HEK293T (cell line): Measurements from ENCODE around the gene ZNF101.

Experiments used
- CTCF ChIA-PET: fragments of 350-600 bp; formaldehyde crosslinking; extraction: SDS; loops from one replicate; lab custom pipeline; 2021; ENCODE audit warnings: antibody characterized with exemption, inconsistent platforms; lab: Yijun Ruan, JAX
- POLR2A ChIA-PET: fragments of 350-600 bp; formaldehyde crosslinking; extraction: SDS; loops from one replicate; lab custom pipeline; 2020; ENCODE audit warnings: antibody characterized with exemption, inconsistent platforms; lab: Yijun Ruan, JAX
- DNase-seq: peaks from one replicate; pipeline ENCODE4 v3.0.0; 2012; ENCODE audit warnings: mixed read lengths; ENCODE audit errors: extremely low spot score
- ARNT ChIP-seq: fragments of 450-650 bp; IDR thresholded peaks from 2 replicates; pipeline ENCODE4 v1.6.1; 2017; ENCODE audit warnings: mild to moderate bottlenecking
- BHLHE40 ChIP-seq: fragments of 450-650 bp; IDR thresholded peaks from 2 replicates; pipeline ENCODE4 v1.6.1; 2016; ENCODE audit warnings: mild to moderate bottlenecking, moderate library complexity, borderline replicate concordance
- CTBP1 ChIP-seq: fragments of 450-650 bp; IDR thresholded peaks from 2 replicates; pipeline ENCODE4 v1.6.1; 2016; ENCODE audit warnings: borderline replicate concordance
- ELF4 ChIP-seq: fragments of 450-650 bp; IDR thresholded peaks from 2 replicates; pipeline ENCODE4 v1.6.1; 2017; ENCODE audit warnings: antibody characterized with exemption
- FOXA1 ChIP-seq: fragments of 450-650 bp; IDR thresholded peaks from 2 replicates; pipeline ENCODE4 v1.6.1; 2016; ENCODE audit warnings: mild to moderate bottlenecking
- FOXK2 ChIP-seq: fragments of 450-650 bp; IDR thresholded peaks from 2 replicates; pipeline ENCODE4 v1.6.1; 2016; ENCODE audit warnings: mild to moderate bottlenecking
- FOXM1 ChIP-seq: fragments of 450-650 bp; IDR thresholded peaks from 2 replicates; pipeline ENCODE4 v1.6.1; 2017; ENCODE audit warnings: mild to moderate bottlenecking, borderline replicate concordance
- HDGF ChIP-seq: fragments of 450-650 bp; IDR thresholded peaks from 2 replicates; pipeline ENCODE4 v1.6.1; 2017; ENCODE audit warnings: antibody characterized with exemption, borderline replicate concordance
- L3MBTL2 ChIP-seq: fragments of 450-650 bp; conservative IDR thresholded peaks from 2 replicates; pipeline ENCODE4 v1.6.1; 2016; ENCODE audit warnings: mild to moderate bottlenecking
- LEF1 ChIP-seq: fragments of 450-650 bp; IDR thresholded peaks from 2 replicates; pipeline ENCODE4 v1.6.1; 2017; ENCODE audit warnings: mild to moderate bottlenecking, borderline replicate concordance
- NFRKB ChIP-seq: fragments of 450-650 bp; IDR thresholded peaks from 2 replicates; pipeline ENCODE4 v1.6.1; 2016; ENCODE audit warnings: mild to moderate bottlenecking, moderate library complexity
- SP1 ChIP-seq: fragments of 450-650 bp; IDR thresholded peaks from 2 replicates; pipeline ENCODE4 v1.6.1; 2017
- SUZ12 ChIP-seq: fragments of 450-650 bp; IDR thresholded peaks from 2 replicates; pipeline ENCODE4 v1.6.1; 2016; ENCODE audit warnings: mild to moderate bottlenecking
- TARDBP ChIP-seq: fragments of 450-650 bp; IDR thresholded peaks from 2 replicates; pipeline ENCODE4 v1.6.1; 2016
- ZNF384 ChIP-seq: fragments of 450-650 bp; IDR thresholded peaks from 2 replicates; pipeline ENCODE4 v1.6.1; 2016
- TF ChIP-seq, protein P1 (sequence below): fragments of 450-650 bp; IDR thresholded peaks from 2 replicates; pipeline ENCODE4 v1.6.1; 2016

The ZNF101 gene

DNA sequence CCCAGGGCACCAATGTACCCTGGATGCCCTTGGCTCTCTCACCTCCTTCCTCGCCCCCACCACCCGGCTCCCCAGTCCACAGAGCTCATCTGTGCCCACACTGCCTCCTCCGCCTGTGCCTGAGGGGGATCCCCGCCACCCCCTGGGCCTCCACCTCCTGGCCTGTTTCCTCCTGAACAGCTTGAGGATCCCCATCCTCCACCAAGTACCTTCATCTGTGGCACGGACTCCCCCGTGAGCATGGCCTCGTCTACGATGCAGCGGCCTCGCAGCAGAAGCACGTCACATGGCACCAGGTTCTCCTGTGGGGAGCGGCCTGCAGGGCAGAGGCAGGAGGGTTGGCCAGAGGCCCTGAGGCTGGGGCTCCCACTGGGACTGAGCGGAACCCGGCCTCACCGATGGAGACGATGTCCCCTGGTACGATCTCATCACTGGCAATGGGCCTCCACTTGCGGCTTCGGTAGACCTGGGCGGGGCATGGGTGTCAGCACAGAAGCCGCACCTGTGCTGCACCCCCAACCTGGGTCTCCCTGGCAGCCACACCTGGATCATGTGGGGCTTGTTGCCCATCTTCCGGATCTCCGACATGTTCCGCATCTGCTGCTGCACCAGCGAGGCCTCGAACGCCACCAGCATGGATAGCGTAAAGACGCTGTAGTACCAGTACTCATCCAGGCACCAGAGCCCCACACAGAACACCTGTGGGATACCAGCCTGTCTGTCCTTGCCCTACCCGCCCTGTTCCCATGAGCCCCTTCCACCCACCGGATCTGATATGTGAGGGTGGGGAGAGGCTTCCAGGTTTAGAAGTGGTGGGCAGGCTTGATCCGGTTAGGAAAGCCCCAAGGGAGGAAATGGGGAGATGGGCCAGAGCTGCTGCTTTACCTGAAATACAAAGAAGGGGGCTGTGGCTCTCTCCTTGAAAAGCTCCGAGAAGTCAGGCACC is 11.9 kb upstream of the ZNF101 start:
- ChIA-PET CTCF (no interaction called here), POLR2A (no interaction called here)
- no peak for DNase-seq
- TF ChIP-seq SP1: no peak
- no peak for TF ChIP-seq ARNT
- no peak for TF ChIP-seq CTBP1
- no peak for TF ChIP-seq FOXM1
- TF ChIP-seq FOXA1: no peak
- no peak for TF ChIP-seq ELF4

DNA sequence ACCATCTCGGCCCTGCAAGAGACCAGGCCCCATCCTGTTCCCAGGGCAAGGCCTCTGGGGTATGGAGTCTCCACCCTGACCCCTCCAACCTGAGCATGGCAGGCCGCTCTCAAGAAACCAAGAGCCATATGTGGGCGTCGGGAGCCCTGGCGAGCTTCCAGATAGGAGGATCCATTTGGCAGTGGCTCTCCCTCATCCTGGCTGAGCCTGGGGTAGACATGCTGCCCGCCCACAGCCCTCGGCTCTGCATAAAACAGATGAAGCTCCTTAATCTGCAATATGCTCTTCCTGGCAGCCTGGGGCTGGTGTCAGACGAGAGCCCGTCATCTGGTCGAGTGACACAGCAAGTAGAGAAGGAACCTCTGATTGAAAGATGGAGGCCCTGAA is 11.2 kb upstream of the ZNF101 start:
- DNase-seq: no peak
- POLR2A ChIA-PET: no interaction called here
- CTCF ChIA-PET: no interaction called here
- TF ChIP-seq L3MBTL2 (no peak), NFRKB (no peak), FOXM1 (no peak), BHLHE40 (no peak), ARNT (no peak), ELF4 (no peak), CTBP1 (no peak), LEF1 (no peak), TARDBP (no peak), SUZ12 (no peak), FOXK2 (no peak), HDGF (no peak), FOXA1 (no peak), ZNF384 (no peak), SP1 (no peak)
- TF ChIP-seq, protein P1, sequence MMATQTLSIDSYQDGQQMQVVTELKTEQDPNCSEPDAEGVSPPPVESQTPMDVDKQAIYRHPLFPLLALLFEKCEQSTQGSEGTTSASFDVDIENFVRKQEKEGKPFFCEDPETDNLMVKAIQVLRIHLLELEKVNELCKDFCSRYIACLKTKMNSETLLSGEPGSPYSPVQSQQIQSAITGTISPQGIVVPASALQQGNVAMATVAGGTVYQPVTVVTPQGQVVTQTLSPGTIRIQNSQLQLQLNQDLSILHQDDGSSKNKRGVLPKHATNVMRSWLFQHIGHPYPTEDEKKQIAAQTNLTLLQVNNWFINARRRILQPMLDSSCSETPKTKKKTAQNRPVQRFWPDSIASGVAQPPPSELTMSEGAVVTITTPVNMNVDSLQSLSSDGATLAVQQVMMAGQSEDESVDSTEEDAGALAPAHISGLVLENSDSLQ: no peak

DNA sequence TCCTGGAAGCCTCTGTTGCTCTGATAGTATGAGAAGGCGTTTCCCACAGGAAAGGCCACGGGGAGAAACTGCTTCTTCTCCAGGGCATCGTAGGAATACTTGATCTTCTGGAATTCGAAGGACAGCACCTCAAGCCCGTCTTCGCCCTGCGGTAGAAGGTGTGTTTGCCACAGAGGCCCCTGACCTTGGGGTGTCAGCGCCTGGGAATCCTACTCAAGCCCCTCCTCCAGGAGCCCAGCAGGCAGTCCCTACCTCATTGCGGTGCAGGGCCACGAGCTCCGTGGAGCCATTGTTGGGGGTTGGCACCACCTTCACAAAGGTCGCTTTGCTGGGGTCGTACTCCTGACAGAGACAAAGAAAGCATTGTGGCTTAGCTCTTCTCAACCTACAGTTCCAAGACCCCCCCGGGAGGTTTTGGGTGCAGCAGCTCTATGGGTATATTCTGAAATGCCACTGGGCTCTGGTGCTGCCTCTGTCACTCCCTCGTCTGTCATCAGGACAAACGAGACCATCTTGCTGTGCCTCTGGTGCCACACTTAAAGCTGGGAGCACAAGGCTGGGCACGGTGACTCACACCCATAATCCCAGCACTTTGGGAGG is 8.9 kb upstream of the ZNF101 start:
- no peak for DNase-seq
- no peak for TF ChIP-seq HDGF
- TF ChIP-seq LEF1: no peak
- TF ChIP-seq L3MBTL2: no peak
- no peak for TF ChIP-seq FOXA1
- no peak for TF ChIP-seq NFRKB
- CTCF ChIA-PET: no interaction called here
- POLR2A ChIA-PET: no interaction called here

DNA sequence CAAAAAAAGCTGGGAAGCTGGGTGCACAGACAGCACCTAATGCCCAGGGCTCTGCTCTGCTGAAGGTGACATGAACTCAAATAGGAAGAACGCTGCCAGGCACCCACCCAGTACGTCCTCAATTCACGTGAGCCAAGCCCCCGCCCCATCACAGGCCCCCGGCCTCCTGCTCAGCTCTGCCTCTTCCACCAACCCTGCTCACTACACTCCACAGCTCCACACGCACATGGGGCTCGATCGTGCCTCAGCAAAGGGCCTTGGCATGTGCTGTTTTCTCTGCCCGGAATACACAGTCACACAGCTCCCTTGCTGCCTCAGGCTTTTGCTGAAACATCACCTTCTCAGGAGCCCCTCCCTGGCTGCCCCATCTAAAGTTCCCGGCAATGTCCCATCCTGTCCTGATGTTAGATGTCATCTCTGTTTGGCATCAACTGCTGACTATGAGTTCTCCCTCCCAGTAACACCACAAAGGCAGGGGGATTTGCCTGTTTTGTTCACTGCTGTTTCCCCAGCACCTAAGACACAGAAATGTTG is 7.4 kb upstream of the ZNF101 start:
- POLR2A ChIA-PET: interaction anchor here (1.7 kb wide), 1 partner anchor 10 kb away, joined by 7 read pairs; no protein-coding TSS in a partner anchor

DNA sequence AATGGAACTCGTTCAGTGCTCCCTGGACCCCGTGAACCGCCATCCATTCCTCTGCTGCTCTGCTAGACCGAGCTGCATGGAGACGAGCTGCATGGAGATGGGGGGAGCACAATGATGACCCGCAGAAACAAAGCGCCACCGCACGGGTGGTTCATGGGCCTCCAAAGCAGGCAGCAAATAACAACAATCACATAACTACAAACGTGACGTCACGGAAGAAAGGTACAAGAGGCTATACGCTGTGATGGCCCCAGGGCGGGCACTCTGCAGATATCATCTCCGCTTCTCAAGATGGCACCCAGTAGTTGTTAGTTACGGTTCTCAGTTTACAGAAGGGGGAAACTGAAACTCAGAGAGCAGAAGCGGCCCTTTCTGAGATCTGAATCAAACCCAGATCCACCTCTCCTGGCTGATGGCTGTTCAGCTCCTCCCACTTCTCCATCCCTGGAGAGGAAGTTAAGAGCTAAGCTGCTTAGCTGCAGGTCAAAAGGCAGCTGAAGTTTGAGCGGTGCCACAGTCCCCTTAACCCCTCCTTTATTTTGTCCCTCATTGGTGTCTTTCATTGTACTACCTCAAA is 6.9 kb upstream of the ZNF101 start:
- TF ChIP-seq L3MBTL2 (no peak), TARDBP (no peak), CTBP1 (no peak), FOXA1 (no peak), SUZ12 (no peak), ELF4 (no peak), ARNT (no peak), BHLHE40 (no peak), NFRKB (no peak), HDGF (no peak), LEF1 (no peak), FOXM1 (no peak), FOXK2 (no peak), ZNF384 (no peak), SP1 (no peak)
- TF ChIP-seq, protein P1: no peak
- CTCF ChIA-PET: no interaction called here
- DNase-seq: peak; percentile 5
- POLR2A ChIA-PET: interaction anchor here (1.3 to 1.7 kb wide), 2 partner anchors 10 to 44 kb away, joined by 3 to 7 read pairs; no protein-coding TSS in a partner anchor

More for the DNA sequence above, 7.4 kb upstream of the ZNF101 start:
- CTCF ChIA-PET: interaction anchor here (0.7 kb wide), 1 partner anchor 25 kb away, joined by 3 read pairs; no protein-coding TSS in a partner anchor
- TF ChIP-seq L3MBTL2: no peak
- no peak for TF ChIP-seq SP1
- TF ChIP-seq NFRKB: no peak
- TF ChIP-seq, protein P1: no peak
- no peak for TF ChIP-seq FOXM1
- no peak for TF ChIP-seq ELF4
- no peak for TF ChIP-seq HDGF
- TF ChIP-seq FOXK2: no peak
- TF ChIP-seq LEF1: no peak
- no peak for TF ChIP-seq BHLHE40
- TF ChIP-seq SUZ12: no peak
- TF ChIP-seq TARDBP: no peak
- peak; percentile 3 for DNase-seq
